ENCODE data around the gene FOXO6.

Gene FOXO6

DNA sequence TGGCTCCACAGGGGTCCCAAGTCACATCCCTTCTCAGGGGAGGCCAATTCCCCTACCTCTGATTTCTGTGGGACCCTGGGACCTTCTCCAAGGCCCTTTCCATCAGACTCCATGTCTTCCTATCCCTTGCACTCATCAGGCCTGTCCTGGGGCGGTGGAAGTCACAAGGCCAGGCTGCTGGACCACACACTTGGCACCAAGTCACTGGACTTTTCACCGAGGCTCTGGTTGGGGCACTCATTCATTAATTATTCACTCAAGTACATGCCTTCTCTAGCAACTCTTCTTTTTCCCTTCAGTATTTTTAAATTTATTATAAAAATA is 11.2 kb upstream of the FOXO6 start:
- DNase-seq, result no peak

DNA sequence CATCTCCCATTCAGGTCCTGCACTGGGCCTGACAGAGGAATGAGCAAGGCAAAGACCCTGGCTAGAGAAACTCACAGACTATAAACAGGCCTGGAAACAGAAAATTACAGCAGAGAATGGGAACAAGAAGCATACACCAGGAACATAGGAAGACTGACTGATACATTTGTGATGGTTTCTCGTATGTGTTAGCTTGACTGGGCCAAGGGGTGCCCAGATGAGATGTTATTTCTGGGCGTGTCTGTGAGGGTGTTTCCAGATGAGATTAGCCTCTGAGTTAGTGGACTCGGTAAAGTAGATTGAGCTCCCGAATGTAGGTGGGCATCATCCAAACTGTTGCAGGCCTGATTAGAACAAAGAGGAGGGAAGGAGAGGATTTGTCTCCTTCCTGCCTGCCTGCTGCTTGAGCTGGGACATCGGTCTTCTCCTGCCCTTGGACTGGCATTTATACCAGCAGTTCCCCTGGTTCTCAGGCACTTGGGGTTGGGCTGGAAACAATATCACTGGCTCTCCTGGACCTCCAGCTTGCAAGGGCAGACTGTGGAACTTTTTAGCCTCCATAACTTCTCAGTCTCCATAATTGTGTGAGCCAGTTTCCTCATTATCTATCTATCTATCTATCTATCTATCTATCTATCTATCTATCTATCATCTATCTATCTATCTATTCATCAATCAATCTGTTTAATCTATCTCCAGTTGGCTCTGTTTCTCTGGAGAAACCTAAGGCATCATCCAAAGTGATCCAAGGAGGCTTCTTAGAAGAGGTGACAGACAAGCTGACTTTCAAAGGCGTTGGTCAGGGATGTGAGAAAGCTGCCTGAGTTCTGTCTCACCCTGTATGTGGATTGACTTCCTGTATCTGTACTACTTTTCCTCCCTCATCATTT is 9.7 kb upstream of the FOXO6 start:
- DNase-seq, result no peak

DNA sequence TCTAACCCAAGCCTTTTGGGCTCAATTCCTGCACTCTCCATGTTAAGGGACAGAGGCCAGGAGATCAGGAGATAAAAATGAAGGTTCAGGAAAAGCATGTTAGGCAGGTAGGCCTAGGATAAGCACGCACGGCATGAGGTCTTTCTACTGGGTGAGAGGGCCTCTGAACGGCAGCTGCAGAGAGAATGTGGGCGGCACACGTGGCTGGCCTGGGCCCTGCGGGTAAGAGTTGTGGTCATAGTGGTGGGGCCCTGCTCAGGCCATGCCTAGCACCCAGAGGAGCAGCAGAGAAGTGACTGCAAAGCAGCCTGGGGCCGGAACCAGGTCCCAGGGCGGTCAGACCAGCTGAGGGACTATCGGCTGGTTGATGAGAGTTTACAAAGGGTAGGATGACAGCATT is 7.5 kb upstream of the FOXO6 start:
- DNase-seq, result no peak

DNA sequence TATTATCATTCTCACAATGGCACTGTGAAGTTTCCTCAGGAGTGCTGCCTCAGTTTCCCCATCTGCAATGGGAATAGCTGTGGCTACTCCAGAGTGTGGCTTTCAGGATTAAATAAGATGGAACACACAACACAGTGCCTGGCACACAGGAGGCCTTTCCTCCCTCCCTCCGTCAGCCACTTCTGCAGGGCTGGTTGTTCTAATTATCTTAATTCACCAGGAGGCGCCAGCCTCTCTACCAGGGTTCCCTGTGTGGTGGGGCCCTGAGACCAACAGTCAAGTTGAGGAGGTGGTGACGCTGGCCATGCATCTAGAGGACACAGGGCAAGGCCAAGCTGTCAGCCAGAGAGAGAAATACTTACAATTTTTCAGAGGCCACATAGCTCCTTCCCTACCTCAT is 6.3 kb upstream of the FOXO6 start:
- no peak for DNase-seq

DNA sequence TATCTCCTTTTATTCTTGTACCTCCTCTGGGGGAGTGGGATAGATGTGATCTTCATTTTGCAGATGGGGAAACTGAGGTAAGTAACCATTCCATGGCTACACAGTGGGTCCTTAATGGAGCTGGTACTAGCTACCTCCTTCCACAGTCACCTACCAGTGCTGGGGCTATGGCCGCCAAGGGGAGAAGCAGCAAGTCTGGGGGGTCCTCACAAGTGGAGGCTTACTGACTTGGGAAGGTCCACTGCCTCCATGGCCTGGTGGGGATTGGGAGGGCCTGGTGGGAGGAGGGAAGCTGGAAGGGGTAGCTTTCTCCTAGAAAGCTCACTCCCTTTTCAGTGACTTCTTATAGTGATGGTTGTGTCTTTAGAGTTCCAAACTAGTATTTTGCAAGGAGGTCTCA is 5.9 kb upstream of the FOXO6 start:
- DNase-seq, result no peak

DNA sequence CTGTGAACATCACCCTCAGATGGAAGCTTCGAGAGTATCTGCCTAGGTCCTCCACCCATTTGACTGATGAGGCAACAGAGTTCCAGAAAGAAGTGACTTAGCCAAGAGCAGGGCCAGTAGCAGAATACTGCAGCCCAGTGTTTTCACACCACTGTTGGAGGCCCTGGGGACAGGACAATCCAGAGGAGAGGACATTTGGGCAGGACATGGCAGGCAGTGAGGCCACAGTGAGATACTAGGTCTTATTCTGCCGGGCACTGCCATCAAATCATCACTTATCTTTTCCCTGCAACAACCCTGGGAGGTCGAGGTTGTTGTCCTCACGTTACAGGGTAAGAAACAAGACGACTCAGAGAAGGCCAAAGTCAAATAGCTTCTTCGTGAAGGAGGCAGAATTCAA is 5.5 kb upstream of the FOXO6 start:
- DNase-seq, result no peak

DNA sequence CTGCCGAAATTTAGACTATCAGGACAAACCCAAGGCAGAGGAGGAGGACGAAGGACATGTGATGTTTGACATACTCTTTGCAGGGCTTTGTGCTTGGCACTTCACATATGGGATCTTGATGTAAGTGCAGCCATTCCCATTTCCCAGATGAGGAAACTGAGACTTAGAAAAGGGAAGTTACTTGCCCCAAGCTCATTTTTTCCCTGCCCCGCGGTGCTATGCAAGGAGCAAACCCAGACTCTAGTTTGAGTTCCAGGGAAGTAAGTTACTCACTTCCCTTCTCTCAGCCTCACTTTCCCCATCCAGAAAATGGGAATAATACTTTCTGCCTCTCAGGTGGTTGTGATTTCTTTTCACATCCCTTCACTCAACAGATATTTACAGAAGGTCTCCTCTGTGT is 4.5 kb upstream of the FOXO6 start:
- DNase-seq, result no peak

DNA sequence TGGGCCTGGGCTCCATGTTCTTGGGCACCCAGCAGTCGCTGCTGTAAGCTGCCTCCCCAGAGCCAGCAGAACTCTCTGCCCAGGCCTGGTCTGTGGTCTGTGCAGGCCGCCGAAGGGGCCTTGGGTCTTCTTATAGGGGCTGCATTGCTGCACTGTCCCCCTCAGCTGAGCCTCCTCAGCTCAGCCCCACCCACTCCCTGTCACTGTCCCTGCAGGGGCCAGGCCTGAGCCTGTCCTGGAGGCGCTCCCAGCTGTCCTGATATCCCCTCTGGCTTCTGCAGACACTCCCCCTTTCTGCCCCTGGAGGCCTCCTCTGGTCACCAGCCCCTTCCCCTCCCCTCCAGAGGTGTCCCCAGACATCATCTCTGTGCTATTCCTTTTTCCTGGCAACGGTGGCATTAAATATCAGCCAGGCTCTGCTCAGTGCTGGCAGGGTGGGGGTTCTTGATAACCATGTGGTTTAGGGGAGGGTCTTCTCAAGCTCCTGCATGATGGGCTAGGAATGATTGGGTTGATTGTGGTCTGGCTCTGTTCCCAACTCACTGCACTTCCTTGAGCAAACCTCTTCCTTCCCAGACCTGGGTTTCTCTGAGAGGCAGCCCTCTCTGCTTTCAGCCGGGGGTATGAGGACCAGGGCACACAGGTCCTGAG is 3.7 kb upstream of the FOXO6 start:
- DNase-seq, result no peak

DNA sequence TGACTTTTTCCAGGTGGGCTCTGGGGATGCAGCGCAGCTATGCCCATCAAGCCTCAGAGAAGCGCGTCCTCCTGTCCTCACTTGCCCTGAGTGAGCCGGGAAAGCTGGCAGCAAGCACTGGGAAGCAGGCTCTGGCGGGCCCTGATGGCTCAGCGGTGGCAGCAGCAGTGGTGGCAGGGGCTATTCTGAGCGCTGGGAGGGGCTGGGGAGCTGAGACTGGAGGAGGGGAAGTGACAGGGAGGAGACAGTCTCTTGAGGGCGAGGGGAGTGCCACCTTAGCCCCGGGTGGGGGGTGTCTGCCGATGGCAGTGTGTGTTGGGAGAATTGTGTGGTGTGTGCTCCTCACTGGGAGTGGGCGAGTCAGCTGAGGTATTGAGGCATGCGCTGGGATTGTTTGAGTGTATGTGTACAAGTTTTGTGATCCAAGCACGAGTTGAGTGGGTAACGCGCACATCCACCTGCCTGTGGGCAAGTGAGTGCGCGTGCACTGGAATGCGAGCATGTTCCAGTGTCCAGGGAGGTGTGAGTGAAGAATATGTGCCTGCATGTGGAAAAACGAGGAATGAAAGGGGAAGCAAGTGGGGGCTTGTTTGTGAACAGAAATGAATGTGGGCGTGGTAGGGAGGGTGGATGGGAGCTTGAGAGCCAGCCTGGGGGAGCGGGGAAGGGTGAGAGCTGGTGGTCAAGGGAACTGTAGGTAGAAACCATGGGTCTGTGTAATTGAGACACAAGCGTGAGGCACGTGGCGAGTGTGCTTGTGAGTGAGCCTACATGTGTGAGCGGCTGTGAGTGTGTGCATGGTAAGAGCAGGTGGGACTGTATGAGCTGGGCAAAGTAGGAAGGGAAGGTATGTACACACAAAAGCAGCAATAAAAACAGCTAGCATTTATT is 2.9 kb upstream of the FOXO6 start:
- peak in 6 of 51 donors; percentile 18 to 32 (median 22) for DNase-seq

DNA sequence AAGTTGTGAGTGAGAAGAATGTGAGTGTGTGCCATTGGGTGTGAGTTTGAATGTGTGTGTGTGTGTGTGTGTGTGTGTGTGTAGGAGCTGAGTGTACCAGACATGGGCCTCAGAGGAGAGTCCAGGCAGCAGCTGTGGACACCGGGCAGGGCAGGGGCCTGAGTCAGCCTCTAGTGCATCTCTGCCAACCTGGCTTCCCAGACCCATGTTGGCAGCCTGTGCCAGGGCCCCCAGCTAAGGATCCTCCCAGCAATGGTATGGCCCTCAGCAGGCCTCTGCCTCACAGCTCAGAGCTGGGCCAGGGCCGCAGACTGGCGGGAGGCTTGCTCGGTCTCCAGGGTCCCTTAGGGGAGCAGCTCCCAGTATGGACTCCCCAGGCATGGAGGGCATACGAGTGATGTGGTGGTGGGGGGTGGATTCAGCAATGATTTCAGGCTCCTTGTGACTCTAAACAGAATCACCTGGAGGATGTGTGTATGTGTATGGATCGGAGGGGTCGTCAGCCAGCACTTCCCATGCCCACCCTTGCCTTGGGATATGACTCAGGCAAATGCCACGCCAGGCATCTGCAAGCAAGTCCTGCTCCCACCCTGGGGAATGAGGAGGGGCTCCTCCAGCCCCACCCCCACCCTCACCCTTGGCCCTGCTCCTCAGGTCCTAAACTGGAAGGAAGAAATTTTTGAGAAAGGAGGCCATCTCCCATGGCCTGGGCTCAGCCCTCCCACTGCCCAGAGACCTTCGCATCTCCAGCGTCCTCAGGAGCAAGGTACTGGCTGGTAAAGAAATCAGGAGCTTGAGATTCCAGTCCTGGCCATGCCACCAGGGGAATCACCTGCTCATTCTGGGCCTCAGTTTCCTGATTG is 1.8 kb upstream of the FOXO6 start:
- DNase-seq, result peak in 2 of 51 donors; percentile 35 to 47

DNA sequence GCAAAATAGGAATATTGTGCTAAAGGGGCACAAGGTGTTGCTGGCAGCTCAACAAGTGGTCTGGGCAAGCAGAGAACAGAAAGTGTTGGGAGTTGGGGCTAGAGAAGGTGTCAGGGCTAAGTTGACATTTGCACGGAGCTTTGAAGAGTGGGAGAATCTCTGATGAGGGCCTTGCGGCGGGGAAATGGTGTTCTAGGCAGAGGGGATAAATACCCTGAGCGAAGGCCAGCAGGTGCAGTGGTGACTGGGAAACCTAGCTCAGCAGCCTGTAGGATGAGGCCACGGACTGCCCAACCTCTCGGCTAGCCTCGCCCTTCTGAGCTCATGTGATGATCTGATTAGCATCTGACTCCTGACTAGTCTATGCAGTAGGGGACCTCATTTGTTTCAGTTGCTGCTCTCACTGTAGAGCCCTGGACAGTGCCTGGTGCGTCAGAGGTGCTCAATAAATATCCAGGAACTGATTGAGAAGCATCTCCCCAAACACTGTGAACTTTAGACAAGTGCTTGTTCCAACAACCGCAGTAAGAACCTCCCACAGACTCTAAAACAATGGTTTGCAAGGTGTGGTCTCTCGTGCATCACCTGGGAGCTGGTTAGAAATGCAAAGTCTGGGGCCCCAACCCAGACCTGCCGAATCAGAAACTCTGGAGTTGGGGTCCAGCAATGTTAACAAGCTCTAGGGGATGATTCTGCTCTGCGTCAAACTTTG is 1.0 kb upstream of the FOXO6 start:
- DNase-seq, result no peak

DNA sequence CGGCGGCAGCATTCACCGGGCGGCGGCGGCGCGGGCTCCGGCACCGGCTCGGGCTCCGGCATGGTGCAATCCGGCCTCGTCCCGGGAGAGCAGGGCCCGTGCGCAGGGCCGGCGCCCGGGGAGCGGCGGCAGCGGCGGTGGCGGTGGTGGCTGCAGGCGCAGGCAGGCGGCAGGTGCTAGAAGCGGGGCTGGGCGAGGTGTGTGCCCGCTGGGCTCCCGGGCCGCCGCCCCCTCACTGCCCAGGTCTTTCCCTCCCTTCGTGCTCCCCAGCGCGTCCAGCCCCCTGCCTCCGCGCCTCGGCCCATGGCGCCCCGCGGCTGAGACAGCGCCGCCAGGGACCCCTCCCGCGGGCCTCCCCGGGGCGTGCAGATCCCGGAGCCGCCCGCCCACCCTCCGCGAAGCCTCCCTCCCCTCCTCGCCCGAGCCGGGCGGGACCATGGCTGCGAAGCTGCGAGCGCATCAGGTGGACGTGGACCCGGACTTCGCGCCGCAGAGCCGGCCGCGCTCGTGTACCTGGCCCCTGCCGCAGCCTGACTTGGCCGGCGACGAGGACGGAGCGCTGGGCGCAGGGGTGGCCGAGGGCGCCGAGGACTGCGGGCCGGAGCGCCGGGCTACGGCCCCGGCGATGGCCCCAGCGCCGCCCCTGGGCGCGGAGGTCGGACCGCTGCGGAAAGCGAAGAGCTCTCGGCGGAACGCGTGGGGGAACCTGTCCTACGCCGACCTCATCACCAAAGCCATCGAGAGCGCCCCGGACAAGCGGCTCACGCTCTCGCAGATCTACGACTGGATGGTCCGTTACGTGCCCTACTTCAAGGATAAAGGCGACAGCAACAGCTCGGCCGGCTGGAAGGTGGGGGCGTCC is 492 bp downstream of the FOXO6 start:
- DNase-seq, result peak in 5 of 51 donors; percentile 42 to 74 (median 46)

DNA sequence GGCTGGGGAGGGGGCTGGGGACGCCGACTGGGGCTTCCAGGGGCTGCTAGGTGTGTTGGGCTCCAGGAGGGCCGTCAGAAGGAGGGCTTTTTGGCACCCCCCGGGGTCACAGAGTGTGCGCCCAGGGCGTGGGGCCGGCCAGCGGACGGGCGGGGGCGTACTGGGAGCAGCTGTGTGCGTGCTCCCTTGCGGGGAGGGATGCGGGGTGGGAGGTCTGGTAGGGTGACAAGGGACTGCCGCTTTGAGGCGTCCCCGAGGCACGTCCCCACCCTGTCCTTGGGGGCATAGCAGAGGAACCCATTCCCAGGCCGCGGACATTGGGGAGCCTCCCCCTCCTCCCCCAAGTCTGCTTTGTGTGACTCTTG is 1.1 kb downstream of the FOXO6 start:
- DNase-seq, result peak in 2 of 51 donors; percentile 28

DNA sequence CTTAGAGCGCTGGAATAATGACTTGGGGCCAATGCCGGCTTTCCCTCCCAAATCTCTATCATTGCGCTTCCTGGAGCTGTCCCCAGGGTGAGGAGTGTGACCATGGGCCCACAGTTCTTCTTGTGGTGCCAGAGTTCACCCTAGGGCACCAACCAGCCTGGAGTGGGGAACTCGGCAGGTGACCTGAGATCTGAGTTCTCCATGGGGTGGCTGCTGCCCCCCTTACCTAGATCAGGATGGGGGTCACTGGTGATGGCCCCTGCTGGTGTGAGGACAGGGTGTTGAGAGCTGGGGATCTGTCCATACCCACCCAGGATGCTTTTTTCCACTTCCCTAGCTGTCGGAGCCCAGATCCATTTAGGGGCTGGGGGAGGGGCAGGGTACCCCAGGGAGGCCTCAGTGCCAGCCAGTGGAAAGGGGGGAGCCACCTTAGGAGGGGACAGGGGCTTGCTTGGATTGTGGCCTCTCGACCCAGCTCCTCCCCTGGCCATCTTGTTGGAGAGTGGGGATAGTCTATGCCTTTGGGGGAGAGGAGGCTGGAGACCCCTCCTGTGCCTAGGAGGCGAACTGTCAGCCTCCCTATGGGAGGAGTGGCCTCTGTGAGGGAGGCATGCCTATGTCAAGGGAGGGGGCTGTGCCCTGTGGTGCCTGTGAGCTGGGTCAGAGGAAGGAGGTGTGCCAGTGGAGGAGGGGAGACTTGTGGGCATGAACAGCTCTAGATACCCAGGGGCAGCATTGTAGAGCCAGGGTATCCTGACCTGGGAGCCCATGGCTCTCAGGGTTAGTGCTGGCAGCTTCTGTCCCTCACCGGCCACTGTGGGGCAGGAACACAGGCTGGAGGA is 1.7 kb downstream of the FOXO6 start:
- no peak for DNase-seq

DNA sequence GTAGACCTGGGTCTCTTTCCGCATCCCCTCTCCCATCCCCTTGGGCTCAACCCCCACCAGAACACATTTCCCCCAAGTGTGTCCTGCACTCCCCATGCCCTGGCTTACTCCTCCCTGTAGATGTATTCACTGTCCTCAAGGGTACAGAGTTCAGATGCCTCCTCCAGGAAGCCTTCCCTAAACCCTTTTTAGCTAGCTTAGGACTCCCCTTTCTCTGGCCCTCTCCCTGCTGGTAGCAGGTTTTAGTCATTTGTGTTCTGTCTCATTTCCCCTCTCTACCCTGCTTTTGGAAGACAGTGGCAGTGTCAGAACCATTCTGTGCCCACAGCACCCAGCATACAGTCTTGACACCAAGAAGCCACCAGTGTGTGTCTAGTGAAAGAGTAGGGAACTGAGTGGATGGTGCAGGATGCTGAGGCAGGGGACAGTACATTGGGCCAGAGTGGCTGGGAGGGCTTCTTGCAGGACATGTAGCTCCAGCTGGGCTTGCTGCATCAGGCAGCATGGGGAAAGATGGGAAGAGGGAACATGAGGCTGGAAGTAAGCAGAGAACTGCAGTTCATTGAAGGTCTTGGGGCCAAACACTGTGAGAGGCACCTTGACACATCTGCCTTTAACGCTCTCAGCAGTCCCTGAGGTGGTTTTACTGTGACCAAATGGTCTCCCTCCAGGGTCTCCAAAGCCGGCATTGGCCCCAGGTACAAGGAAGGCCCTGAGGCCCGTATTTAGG is 2.5 kb downstream of the FOXO6 start:
- DNase-seq, result no peak

DNA sequence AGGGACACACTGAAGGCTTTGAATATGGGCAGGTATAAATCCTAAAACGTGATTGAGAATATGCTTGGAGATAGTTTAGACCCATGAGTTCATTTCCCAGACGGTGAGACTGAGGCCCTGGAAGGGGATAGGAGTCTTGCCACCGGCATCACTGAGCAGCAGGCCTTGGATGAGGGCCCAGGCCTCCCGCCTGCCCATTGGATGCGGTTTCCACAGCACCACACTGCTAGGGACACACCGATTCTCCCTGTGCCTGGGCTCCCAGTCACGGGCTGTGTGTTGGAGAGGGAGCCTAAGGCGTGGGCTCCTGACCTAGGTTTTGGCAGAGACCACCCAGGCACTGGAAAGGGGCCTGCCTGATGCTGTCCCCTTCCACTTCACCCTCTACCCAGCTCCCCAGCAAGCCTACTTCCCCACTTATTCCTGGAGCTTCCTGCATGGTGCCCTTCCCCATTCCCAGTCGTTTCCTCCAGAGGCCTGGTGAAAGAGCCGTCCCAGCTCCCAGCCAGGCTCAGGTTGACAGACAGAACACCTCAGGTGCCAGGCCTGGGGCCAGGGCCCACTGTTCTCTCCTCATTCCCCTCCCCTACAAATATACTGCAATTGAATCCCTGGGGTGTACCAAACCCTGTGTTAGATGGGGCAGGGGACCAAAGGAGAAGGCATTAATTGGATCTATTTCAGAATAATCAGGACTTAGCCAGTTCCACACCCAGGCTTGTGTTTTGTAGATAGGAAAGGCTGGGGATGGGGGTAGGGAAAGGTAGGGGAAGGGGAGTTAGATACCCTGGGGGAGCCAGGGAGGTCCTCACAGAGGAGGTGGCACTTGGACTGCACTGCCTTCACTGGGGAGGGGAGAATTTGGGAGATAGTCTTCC is 3.4 kb downstream of the FOXO6 start:
- peak in 13 of 51 donors; percentile 11 to 58 (median 30) for DNase-seq

DNA sequence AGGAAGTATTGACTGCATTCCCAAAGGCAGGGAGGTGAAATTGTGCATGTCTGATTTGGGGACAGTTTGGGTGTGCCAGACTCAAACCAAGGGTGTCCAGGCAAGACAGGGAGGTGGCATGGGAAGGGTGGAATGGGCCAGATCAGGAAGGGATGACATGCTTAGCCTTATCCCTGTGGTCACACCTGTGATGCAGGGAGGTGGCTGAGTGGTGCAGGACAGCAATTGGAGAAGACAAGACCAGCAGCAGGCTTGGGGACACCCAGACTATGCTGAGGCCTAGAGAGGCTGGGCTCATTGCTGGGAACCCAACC is 4.0 kb downstream of the FOXO6 start:
- DNase-seq, result no peak
